ENCODE measurements around the gene ASIP. TPM values are rescaled to one million over a fixed set of nuclear protein-coding genes. Genes with fewer than 3 reads are reported as not detected.
A peak's percentile ranks its signal among the peaks of the same experiment; 100 is the strongest.

Gene ASIP
- total and polyA plus RNA-seq, 2 of the 4 experiments (the other 2 are of a cell fraction) = not detected

GRCh38 chr20:34305333-34306230 lies 64.4 kb downstream of the ASIP start:
- Histone ChIP-seq H3K27ac (ENCODE audit: insufficient read depth, low read length) (no peak overlapping the region), H3K79me1 (ENCODE audit: low read depth in 1 of 2, low read length in 2 of 2) (peaks cover 16 to 21% of the 10 kb centered on the region in 2 experiments), H3K27me3 (ENCODE audit: control insufficient read depth, insufficient read depth, low read length) (no peaks in the 10 kb centered on the region), H3K23ac (ENCODE audit: low read depth, low read length) (no peak overlapping the region), H2BK20ac (ENCODE audit: low read depth, low read length) (no peak overlapping the region), H2BK120ac (ENCODE audit: low read depth, low read length) (no peak overlapping the region), H3K36me3 (ENCODE audit: control insufficient read depth, insufficient read depth, low read length) (no peaks in the 10 kb centered on the region), H3K9me1 (ENCODE audit: insufficient read depth, low read length) (peaks cover 9% of the 10 kb centered on the region), H3K4ac (ENCODE audit: low read depth, low read length) (no peak overlapping the region), H4K8ac (ENCODE audit: low read depth in 2 of 2, low read length in 2 of 2) (peak overlapping the region in 1 of 2 experiments; percentile 63; a peak in 2 of 4 replicates), H3K9ac (ENCODE audit: low read depth, low read length) (no peak overlapping the region), H4K5ac (ENCODE audit: low read depth, low read length) (no peak overlapping the region), H2BK5ac (ENCODE audit: low read depth, low read length, poor library complexity, severe bottlenecking) (no peak overlapping the region), H2BK15ac (ENCODE audit: low read depth, low read length) (no peak overlapping the region), H2AFZ (replicated peaks; ENCODE audit: low read length, poor library complexity) (peak overlapping the region; percentile 80), H3K14ac (replicated peaks; ENCODE audit: low read depth, low read length) (no peak overlapping the region), H2AK9ac (replicated peaks; ENCODE audit: low read depth, low read length, poor library complexity) (no peak overlapping the region), H4K91ac (ENCODE audit: insufficient read depth, low read depth, low read length) (no peak overlapping the region), H3K4me1 (ENCODE audit: control insufficient read depth, insufficient read depth, low read length) (peaks cover 9% of the 10 kb centered on the region), H3K56ac (ENCODE audit: extremely low read depth, insufficient read depth, low read length) (no peak overlapping the region), H2AK5ac (ENCODE audit: low read depth, low read length) (no peak overlapping the region), H3K4me2 (ENCODE audit: low read depth, low read length) (no peak overlapping the region), H3K9me3 (ENCODE audit: control insufficient read depth, insufficient read depth, low read length) (no peaks in the 10 kb centered on the region), H3K18ac (ENCODE audit: low read depth, low read length) (no peak overlapping the region), H4K20me1 (ENCODE audit: insufficient read depth, low read length) (no peaks in the 10 kb centered on the region), H3K4me3 (ENCODE audit: insufficient read depth, low read depth, low read length) (no peak overlapping the region)
- TF ChIP-seq MAZ (IDR thresholded peaks at IDR 0.05; ENCODE audit: borderline replicate concordance, low read depth, low read length) (no peak), FOS (IDR thresholded peaks at IDR 0.05; ENCODE audit: low read depth, low read length) (no peak), MXI1 (IDR thresholded peaks at IDR 0.05; ENCODE audit: borderline replicate concordance, low read depth, low read length) (no peak), ELK1 (IDR thresholded peaks at IDR 0.05; ENCODE audit: borderline replicate concordance, low read depth, low read length) (no peak), RFX5 (IDR thresholded peaks at IDR 0.05; ENCODE audit: low read depth, low read length) (no peak), RAD21 (IDR thresholded peaks at IDR 0.05; ENCODE audit: low read length) (no peak), MAFK (IDR thresholded peaks at IDR 0.05; ENCODE audit: low read depth, low read length) (no peak), CTCF (conservative IDR thresholded peaks at IDR 0.05; ENCODE audit: low read depth, low read length) (no peak), BHLHE40 (IDR thresholded peaks at IDR 0.05; ENCODE audit: low read depth, low read length) (no peak), CEBPB (IDR thresholded peaks at IDR 0.05; ENCODE audit: low read depth, low read length) (no peak), NFE2L2 (IDR thresholded peaks at IDR 0.05; ENCODE audit: low read depth, low read length) (no peak), USF2 (IDR thresholded peaks at IDR 0.05; ENCODE audit: low read depth, low read length) (no peak)
- dilution Hi-C loops (cut with HindIII; ENCODE audit: low sequenced_read_pairs, unreplicated experiment) (no loop called here), in situ Hi-C loops (cut with MboI; ENCODE audit: low sequenced_read_pairs) (loop anchor here (10.0 kb wide), 1 partner anchor 409 kb away; no protein-coding TSS in a partner anchor), intact Hi-C loops (cut with micrococcal nuclease) (no loop called here)
- ATAC-seq (ENCODE audit: low read depth) = no peak
- WGBS, 2 experiments (ENCODE audit: extremely low coverage in 2 of 2, insufficient read length in 1 of 2) = 83% methylated on average over 1 of the region's 19 CpGs; no CpG with 5 or more reads in 1 of the 2 experiments
- no peak for DNase-seq
- ChIA-PET POLR2A (ENCODE audit: unreplicated experiment) (no interaction called here), CTCF (interaction anchor here (0.6 kb wide), 1 partner anchor 171 kb away, joined by 4 read pairs; no protein-coding TSS in a partner anchor)
- BruUV-seq (replicated peaks) = no TSS peak
